ENCODE results near the gene RANBP9. TPM values are rescaled to one million over a fixed set of nuclear protein-coding genes. Genes with fewer than 3 reads are reported as not detected.

RANBP9 gene
- total and polyA plus RNA-seq, 9 of the 15 experiments (the other 6 are each of a cell fraction or from before 2014, with no cell fraction given), result 27.5 to 130 (median 61.5) TPM

DNA sequence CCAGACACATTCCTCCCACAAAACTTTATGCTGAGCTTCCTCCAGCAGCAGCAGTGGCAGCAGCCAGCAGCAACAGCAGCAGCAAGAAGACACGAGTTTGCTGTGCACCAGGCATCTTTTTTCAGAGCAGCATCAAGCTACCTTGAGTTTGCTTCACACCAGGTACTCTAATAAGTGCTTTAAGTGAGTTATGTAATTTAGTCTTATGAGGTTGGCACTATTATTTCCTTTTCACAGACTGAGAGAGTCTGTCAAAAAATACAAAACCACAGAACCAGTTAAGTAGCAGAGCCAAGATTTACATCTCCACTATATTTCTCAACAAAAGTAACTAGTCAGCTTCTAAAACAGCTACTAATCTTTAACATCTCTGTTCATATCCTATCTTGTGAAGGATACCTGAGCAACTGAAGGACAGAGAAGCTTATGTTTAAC, 23.7 kb downstream of the RANBP9 start:
- WGBS (ENCODE audit: insufficient coverage, low coverage, missing lambda C conversion rate), result 25% methylated on average over 1 of the region's 1 CpG
- Histone ChIP-seq H2AFZ (ENCODE audit: low read depth, low read length) (no peak overlapping the region), H3K79me2 (ENCODE audit: control insufficient read depth, insufficient read depth, low read length) (peaks cover 93% of the 10 kb centered on the region), H3K4me3 (no peak overlapping the region), H3K9me3 (replicated peaks; ENCODE audit: control insufficient read depth, insufficient read depth, low read depth, low read length) (no peaks in the 10 kb centered on the region), H3K27ac (ENCODE audit: extremely low read depth, low read depth, low read length) (peak overlapping the region; percentile 19; the same call in 1 of the 3 replicates), H3K4me2 (ENCODE audit: insufficient read depth, low read length) (no peak overlapping the region), H3K4me1 (replicated peaks in 1 of 2; ENCODE audit: control insufficient read depth in 2 of 2, insufficient read depth in 2 of 2, low read length in 2 of 2) (peaks cover 10 to 32% of the 10 kb centered on the region in 2 experiments; a peak in 4 of 5 replicates), H3K27me3 (ENCODE audit: control insufficient read depth in 2 of 2, insufficient read depth in 2 of 2, low read length in 2 of 2) (no peaks in the 10 kb centered on the region), H3K9ac (ENCODE audit: insufficient read depth in 1 of 2, low read depth in 2 of 2, low read length in 2 of 2) (no peak overlapping the region), H3K36me3 (ENCODE audit: control insufficient read depth, insufficient read depth, low read length) (peaks cover 69% of the 10 kb centered on the region), H3K9me1 (ENCODE audit: control insufficient read depth, insufficient read depth, low read length) (no peaks in the 10 kb centered on the region), H4K20me1 (replicated peaks; ENCODE audit: control insufficient read depth, insufficient read depth, low read length) (no peaks in the 10 kb centered on the region)
- peak; percentile 5; the same call in 1 of the 3 replicates for ATAC-seq
- DNase-seq (ENCODE audit: extremely low read depth in 1 of 4, low spot score in 3 of 4), result no peak
- in situ Hi-C loops (cut with MboI), result no loop called here
- no peak for TF ChIP-seq SLC30A9 (CRISPR knock-in tag; IDR thresholded peaks at IDR 0.05)
- TF ChIP-seq CHCHD3 (CRISPR knock-in tag; IDR thresholded peaks at IDR 0.05), result no peak
- no peak for TF ChIP-seq CCNT2 (IDR thresholded peaks at IDR 0.05; ENCODE audit: borderline replicate concordance, extremely low read depth, insufficient read length, low read depth, low read length)
- no peak for TF ChIP-seq CREBBP (IDR thresholded peaks at IDR 0.05; ENCODE audit: low read depth, low read length)
- no peak for TF ChIP-seq BRCA1 (IDR thresholded peaks at IDR 0.05)
- TF ChIP-seq BRCA1 (CRISPR knock-in tag; IDR thresholded peaks at IDR 0.05), result no peak
- no peak for TF ChIP-seq RFX1 (IDR thresholded peaks at IDR 0.05)
- TF ChIP-seq ZNF699 (CRISPR knock-in tag; IDR thresholded peaks at IDR 0.05; ENCODE audit: insufficient replicate concordance), result no peak
- TF ChIP-seq GABPB1 (CRISPR knock-in tag; IDR thresholded peaks at IDR 0.05), result no peak
- TF ChIP-seq PML (IDR thresholded peaks at IDR 0.05; ENCODE audit: low read length), result no peak
- TF ChIP-seq, protein P1, sequence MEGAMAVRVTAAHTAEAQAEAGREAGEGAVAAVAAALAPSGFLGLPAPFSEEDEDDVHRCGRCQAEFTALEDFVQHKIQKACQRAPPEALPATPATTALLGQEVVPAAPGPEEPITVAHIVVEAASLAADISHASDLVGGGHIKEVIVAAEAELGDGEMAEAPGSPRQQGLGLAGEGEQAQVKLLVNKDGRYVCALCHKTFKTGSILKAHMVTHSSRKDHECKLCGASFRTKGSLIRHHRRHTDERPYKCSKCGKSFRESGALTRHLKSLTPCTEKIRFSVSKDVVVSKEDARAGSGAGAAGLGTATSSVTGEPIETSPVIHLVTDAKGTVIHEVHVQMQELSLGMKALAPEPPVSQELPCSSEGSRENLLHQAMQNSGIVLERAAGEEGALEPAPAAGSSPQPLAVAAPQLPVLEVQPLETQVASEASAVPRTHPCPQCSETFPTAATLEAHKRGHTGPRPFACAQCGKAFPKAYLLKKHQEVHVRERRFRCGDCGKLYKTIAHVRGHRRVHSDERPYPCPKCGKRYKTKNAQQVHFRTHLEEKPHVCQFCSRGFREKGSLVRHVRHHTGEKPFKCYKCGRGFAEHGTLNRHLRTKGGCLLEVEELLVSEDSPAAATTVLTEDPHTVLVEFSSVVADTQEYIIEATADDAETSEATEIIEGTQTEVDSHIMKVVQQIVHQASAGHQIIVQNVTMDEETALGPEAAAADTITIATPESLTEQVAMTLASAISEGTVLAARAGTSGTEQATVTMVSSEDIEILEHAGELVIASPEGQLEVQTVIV (CRISPR knock-in tag; IDR thresholded peaks at IDR 0.05; ENCODE audit: borderline replicate concordance), result no peak
- TF ChIP-seq, protein P2, sequence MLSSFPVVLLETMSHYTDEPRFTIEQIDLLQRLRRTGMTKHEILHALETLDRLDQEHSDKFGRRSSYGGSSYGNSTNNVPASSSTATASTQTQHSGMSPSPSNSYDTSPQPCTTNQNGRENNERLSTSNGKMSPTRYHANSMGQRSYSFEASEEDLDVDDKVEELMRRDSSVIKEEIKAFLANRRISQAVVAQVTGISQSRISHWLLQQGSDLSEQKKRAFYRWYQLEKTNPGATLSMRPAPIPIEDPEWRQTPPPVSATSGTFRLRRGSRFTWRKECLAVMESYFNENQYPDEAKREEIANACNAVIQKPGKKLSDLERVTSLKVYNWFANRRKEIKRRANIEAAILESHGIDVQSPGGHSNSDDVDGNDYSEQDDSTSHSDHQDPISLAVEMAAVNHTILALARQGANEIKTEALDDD (IDR thresholded peaks at IDR 0.05), result peak; percentile 93; the same call in 1 of the 2 replicates
- TF ChIP-seq ZNF431 (CRISPR knock-in tag; IDR thresholded peaks at IDR 0.05), result 0 out of 2 replicates have a peak, but pooled peaks have one; percentile 21
- no peak for TF ChIP-seq RBFOX2 (IDR thresholded peaks at IDR 0.05; ENCODE audit: low read depth, low read length)
- TF ChIP-seq, protein P3, sequence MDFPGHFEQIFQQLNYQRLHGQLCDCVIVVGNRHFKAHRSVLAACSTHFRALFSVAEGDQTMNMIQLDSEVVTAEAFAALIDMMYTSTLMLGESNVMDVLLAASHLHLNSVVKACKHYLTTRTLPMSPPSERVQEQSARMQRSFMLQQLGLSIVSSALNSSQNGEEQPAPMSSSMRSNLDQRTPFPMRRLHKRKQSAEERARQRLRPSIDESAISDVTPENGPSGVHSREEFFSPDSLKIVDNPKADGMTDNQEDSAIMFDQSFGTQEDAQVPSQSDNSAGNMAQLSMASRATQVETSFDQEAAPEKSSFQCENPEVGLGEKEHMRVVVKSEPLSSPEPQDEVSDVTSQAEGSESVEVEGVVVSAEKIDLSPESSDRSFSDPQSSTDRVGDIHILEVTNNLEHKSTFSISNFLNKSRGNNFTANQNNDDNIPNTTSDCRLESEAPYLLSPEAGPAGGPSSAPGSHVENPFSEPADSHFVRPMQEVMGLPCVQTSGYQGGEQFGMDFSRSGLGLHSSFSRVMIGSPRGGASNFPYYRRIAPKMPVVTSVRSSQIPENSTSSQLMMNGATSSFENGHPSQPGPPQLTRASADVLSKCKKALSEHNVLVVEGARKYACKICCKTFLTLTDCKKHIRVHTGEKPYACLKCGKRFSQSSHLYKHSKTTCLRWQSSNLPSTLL (IDR thresholded peaks at IDR 0.05), result no peak
- TF ChIP-seq ZNF311 (CRISPR knock-in tag; IDR thresholded peaks at IDR 0.05), result no peak
- ChIA-PET CTCF (ENCODE audit: low intra/inter-chr PET ratio) (interaction anchor here (0.9 kb wide), 1 partner anchor 22 kb away, joined by 3 read pairs; no protein-coding TSS in a partner anchor), POLR2A (interaction anchor here (0.6 to 2.5 kb wide), 7 partner anchors 8 to 343 kb away, joined by 3 to 15 read pairs (median 6); no protein-coding TSS in a partner anchor)
- BruUV-seq (replicated peaks), result no TSS peak
- intact Hi-C loops (cut with micrococcal nuclease), result no loop called here
- FAIRE-seq, result no peak

Measured in K562 (cell line).